Naive thymus-derived CD4-positive, alpha-beta T cell (primary cell): ENCODE measurements around the gene GNAQ. TPM values are rescaled to one million over a fixed set of nuclear protein-coding genes. Genes with fewer than 3 reads are reported as not detected.

Source experiments
- ATAC-seq: fragments of 150-1000 bp; cut with Tn5 transposase; 2 replicates; pipeline ENCODE4 v1.10.0; 2021; ENCODE audit warnings: mild to moderate bottlenecking, moderate library complexity
- CTCF ChIA-PET: fragments of 350-600 bp; sonication (Branson Sonifier 250); formaldehyde crosslinking; loops from one replicate; lab custom pipeline; 2021; ENCODE audit warnings: antibody characterized with exemption; lab: Charles Lee
- POLR2A ChIA-PET: fragments of 350-600 bp; sonication (Branson Sonifier 250); formaldehyde crosslinking; loops from one replicate; lab custom pipeline; 2021; ENCODE audit warnings: antibody characterized with exemption, inconsistent platforms; lab: Charles Lee
- DNase-seq, 9 donors: peaks; one replicate each; pipeline versions ENCODE4 v3.0.0 to v3.0.0-alpha.2; 2020 to 2022; ENCODE audit warnings: mixed read lengths in 1 of 9
- H3K27ac ChIP-seq: one replicate; pipeline ENCODE4 v1.7.0; 2013; ENCODE audit warnings: mild to moderate bottlenecking, low read depth, low read length, moderate library complexity
- H3K27me3 ChIP-seq, 2 donors: one replicate each; pipeline ENCODE4 v1.7.0; 2013; ENCODE audit warnings: low read length in 2 of 2, mild to moderate bottlenecking in 2 of 2, moderate library complexity in 2 of 2; ENCODE audit not compliant: control insufficient read depth in 2 of 2, insufficient read depth in 2 of 2
- H3K36me3 ChIP-seq, 3 experiments: 1 replicate in 2 of 3; 2 replicates in 1 of 3; pipeline ENCODE4 v1.7.0; 2013; ENCODE audit warnings: low read length in 3 of 3, mild to moderate bottlenecking in 3 of 3, moderate library complexity in 1 of 3; ENCODE audit not compliant: insufficient read depth in 3 of 3, control insufficient read depth in 2 of 3
- H3K4me1 ChIP-seq, 2 donors: one replicate each; pipeline ENCODE4 v1.7.0; 2013; ENCODE audit warnings: low read length in 2 of 2, mild to moderate bottlenecking in 2 of 2, moderate library complexity in 1 of 2; ENCODE audit not compliant: control insufficient read depth in 2 of 2, insufficient read depth in 2 of 2
- H3K4me3 ChIP-seq: 2 replicates; pipeline ENCODE4 v1.7.0; 2013; ENCODE audit warnings: mild to moderate bottlenecking, low read length
- H3K9me3 ChIP-seq, 3 experiments: 1 replicate in 2 of 3; 2 replicates in 1 of 3; pipeline ENCODE4 v1.7.0; 2013; ENCODE audit warnings: low read length in 3 of 3; ENCODE audit not compliant: control insufficient read depth in 2 of 3
- H3K27ac Mint-ChIP-seq, 9 donors: one replicate each; pipeline ENCODE4 v1.8.0; 2020 to 2022; ENCODE audit warnings: mixed read lengths in 9 of 9, mild to moderate bottlenecking in 8 of 9, moderate library complexity in 5 of 9, inconsistent platforms in 2 of 9
- H3K27me3 Mint-ChIP-seq, 5 donors: one replicate each; pipeline ENCODE4 v1.8.0; 2021 to 2022; ENCODE audit warnings: mixed read lengths in 5 of 5, mild to moderate bottlenecking in 1 of 5
- H3K36me3 Mint-ChIP-seq, 5 donors: one replicate each; pipeline ENCODE4 v1.8.0; 2020 to 2022; ENCODE audit warnings: mixed read lengths in 5 of 5, mild to moderate bottlenecking in 3 of 5, inconsistent platforms in 1 of 5
- H3K4me1 Mint-ChIP-seq, 7 donors: one replicate each; pipeline ENCODE4 v1.8.0; 2020 to 2022; ENCODE audit warnings: mixed read lengths in 7 of 7, mild to moderate bottlenecking in 3 of 7, inconsistent platforms in 1 of 7
- H3K4me3 Mint-ChIP-seq, 10 donors: one replicate each; pipeline ENCODE4 v1.8.0; 2020 to 2022; ENCODE audit warnings: mild to moderate bottlenecking in 10 of 10, mixed read lengths in 10 of 10, moderate library complexity in 6 of 10, inconsistent platforms in 2 of 10
- H3K9me3 Mint-ChIP-seq, 11 donors: one replicate each; pipeline ENCODE4 v1.8.0; 2020 to 2022; ENCODE audit warnings: mixed read lengths in 11 of 11, mild to moderate bottlenecking in 4 of 11, inconsistent platforms in 1 of 11, moderate library complexity in 1 of 11
- intact Hi-C, 2 donors: fragments of 100-400 bp; cut with micrococcal nuclease; formaldehyde crosslinking; loops; one replicate each; pipeline ENCODE4 v1.15.1; 2023
- polyA plus RNA-seq, 2 donors: library from polyadenylated mRNA; unstranded; fragments of 300-500 nt; fragmentation: Illumina TruSeq; gene quantifications; one replicate each; pipeline ENCODE4 v1.2.3, GENCODE V29; 2021
- total RNA-seq, 6 experiments: library from RNA in 5 of 6; stranded (reverse) in 5 of 6; gene quantifications; 1 replicate in 5 of 6; 2 replicates in 1 of 6; pipeline ENCODE4 v1.2.3 and lab custom pipeline; 2021 to 2026

The GNAQ gene
- total and polyA plus RNA-seq, 7 experiments from 2014 or later = 7.2 to 60.6 (median 46.2) TPM

DNA sequence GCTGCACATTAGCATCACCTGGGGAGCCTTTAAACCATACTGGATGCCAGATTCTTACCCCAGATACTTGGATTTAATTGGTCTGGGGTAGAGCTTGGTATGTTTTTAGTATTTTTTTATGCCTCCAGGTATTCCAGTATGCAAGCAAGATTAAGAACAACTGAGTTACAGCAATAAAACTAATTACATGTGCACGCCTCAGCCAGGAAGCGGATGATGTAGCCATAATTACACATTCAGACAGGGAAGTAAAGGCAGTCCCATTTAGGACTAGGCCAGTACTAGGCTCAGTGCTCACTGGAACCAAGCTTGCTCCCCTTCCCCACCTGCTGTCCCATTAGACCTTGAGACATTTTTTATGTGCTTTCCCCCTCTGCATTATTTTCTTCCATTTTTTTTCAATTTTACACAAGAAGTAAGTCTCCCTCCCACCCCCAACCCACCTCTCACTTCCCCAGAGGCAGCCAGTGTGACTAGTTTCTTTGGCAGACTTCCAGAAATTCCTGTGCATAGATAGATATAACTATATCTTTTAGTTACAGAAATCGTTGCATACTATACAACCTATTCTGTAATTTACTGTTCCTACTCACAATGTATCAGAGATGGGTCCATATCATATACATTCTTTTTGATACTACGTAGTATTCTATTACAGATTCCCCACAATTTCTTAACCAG lies 7.1 kb upstream of the GNAQ start:
- Mint-ChIP-seq H3K9me3 (no peaks in the 10 kb centered on the region), H3K27me3 (peaks cover 0 to 17% (median 0%) of the 10 kb centered on the region in 5 donors), H3K4me3 (no peak overlapping the region), H3K4me1 (peaks cover 8 to 20% (median 19%) of the 10 kb centered on the region in 7 donors), H3K36me3 (peaks cover 0 to 4% (median 0%) of the 10 kb centered on the region in 5 donors), H3K27ac (no peak overlapping the region)
- POLR2A ChIA-PET = interaction anchor here (0.7 kb wide), 1 partner anchor 67 kb away, joined by 4 read pairs; no protein-coding TSS in a partner anchor
- Histone ChIP-seq H3K4me3 (no peak overlapping the region), H3K27ac (no peak overlapping the region), H3K4me1 (peaks cover 0 to 8% of the 10 kb centered on the region in 2 donors), H3K36me3 (no peaks in the 10 kb centered on the region), H3K27me3 (no peaks in the 10 kb centered on the region), H3K9me3 (no peaks in the 10 kb centered on the region)
- CTCF ChIA-PET = interaction anchor here (0.6 to 1.4 kb wide), 2 partner anchors 76 to 174 kb away, joined by 3 to 4 read pairs; no protein-coding TSS in a partner anchor
- no peak for DNase-seq
- intact Hi-C loops = loop anchor here in 1 of 2 donors (10.0 kb wide), 1 partner anchor 374 kb away; no protein-coding TSS in a partner anchor
- no peak for ATAC-seq

DNA sequence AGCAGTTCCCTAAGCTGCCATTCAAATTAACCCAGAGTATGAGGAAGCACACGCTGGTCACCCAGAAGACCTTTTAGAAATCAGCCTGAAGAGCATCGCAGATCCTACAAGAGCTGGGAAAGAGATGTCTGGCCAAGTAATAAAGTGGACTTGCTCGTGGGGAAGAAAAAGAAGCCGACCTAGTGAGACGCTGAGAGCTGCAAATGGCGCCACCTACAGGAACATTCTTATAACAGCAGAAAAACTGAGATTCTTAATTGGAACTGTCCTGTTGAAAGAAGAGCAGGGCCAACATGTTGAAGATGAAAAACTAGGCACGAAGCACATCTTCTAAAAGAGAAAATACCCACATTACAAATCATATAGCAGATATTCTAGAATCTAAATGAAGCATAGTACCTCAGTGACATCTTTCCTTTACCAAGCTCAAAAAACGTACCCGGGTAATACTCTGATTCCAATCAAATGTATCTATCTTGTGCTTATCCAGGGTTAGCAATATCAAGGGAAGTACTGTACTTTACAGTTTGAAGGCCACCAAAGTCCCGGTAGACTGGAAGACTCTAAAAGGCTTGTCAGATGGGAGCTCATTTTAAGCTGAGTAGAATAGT lies 3.9 kb upstream of the GNAQ start:
- ChIA-PET POLR2A (interaction anchor here (0.6 to 1.3 kb wide), 7 partner anchors 9 to 858 kb away, joined by 3 to 4 read pairs (median 3); partner anchors contain the start of gene VPS13A), CTCF (interaction anchor here (0.6 to 4.3 kb wide), 30 partner anchors 9 to 579 kb away, joined by 3 to 50 read pairs (median 4); no protein-coding TSS in a partner anchor)
- peaks cover 0 to 20% of the 10 kb centered on the region in 2 donors for H3K4me1 ChIP-seq
- no peaks in the 10 kb centered on the region for H3K27me3 ChIP-seq
- no peaks in the 10 kb centered on the region for H3K36me3 ChIP-seq
- peaks cover 0 to 4% (median 0%) of the 10 kb centered on the region in 5 donors for H3K27me3 Mint-ChIP-seq
- H3K36me3 Mint-ChIP-seq = peaks cover 0 to 2% (median 0%) of the 10 kb centered on the region in 5 donors
- no peaks in the 10 kb centered on the region for H3K9me3 Mint-ChIP-seq
- H3K4me3 ChIP-seq = no peak overlapping the region
- intact Hi-C loops = loop anchor here (1.0 to 10.0 kb wide), 14 partner anchors 29 to 859 kb away; partner anchors contain the start of genes CEP78 (in 1 of the 2) and VPS13A (in 1 of the 2)
- peak in 7 of 9 donors; percentile 53 to 76 (median 72) for DNase-seq
- H3K4me3 Mint-ChIP-seq = peak overlapping the region in 6 of 10 donors; percentile 3 to 41 (median 24)
- peak overlapping the region in 7 of 9 donors; percentile 2 to 84 (median 36) for H3K27ac Mint-ChIP-seq
- ATAC-seq = peak; percentile 36
- H3K9me3 ChIP-seq = no peaks in the 10 kb centered on the region
- H3K4me1 Mint-ChIP-seq = peaks cover 19 to 35% (median 34%) of the 10 kb centered on the region in 7 donors
- no peak overlapping the region for H3K27ac ChIP-seq

DNA sequence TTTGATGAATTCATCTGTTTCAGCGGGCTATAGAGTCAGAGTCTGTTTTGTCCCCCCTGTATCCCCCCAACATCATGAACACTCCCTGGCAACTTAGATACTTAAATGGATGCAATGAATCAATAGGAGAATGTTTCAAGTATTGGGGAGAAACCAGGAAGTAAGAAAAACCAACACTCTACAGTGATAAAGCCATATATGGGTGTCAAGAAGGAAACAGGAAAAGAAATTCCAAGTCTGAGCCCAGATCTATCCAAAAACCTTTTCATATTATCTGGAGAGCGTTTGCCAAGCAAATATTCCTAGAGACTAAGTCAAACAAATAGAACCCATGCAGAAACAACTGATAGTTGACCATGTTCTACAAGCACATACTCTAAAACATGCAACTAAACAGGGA lies 2.3 kb upstream of the GNAQ start:
- Histone ChIP-seq H3K27me3 (no peaks in the 10 kb centered on the region), H3K4me3 (no peak overlapping the region), H3K9me3 (no peaks in the 10 kb centered on the region), H3K27ac (no peak overlapping the region), H3K4me1 (peaks cover 0 to 27% of the 10 kb centered on the region in 2 donors), H3K36me3 (no peaks in the 10 kb centered on the region)
- CTCF ChIA-PET = interaction anchor here (1.0 to 4.3 kb wide), 8 partner anchors 41 to 577 kb away, joined by 3 to 50 read pairs (median 7); no protein-coding TSS in a partner anchor
- H3K27ac Mint-ChIP-seq = peak overlapping the region in 5 of 9 donors; percentile 36 to 93 (median 91)
- H3K4me3 Mint-ChIP-seq = peak overlapping the region in 3 of 10 donors; percentile 15 to 73 (median 50)
- POLR2A ChIA-PET = interaction anchor here (1.6 kb wide), 1 partner anchor 84 kb away, joined by 3 read pairs; no protein-coding TSS in a partner anchor
- H3K4me1 Mint-ChIP-seq = peaks cover 33 to 50% (median 47%) of the 10 kb centered on the region in 7 donors
- H3K9me3 Mint-ChIP-seq = no peaks in the 10 kb centered on the region
- H3K36me3 Mint-ChIP-seq = peaks cover 0 to 5% (median 0%) of the 10 kb centered on the region in 5 donors
- DNase-seq (no peak), ATAC-seq (no peak)
- peaks cover 0 to 4% (median 0%) of the 10 kb centered on the region in 5 donors for H3K27me3 Mint-ChIP-seq
- intact Hi-C loops = loop anchor here (1.0 to 10.0 kb wide), 12 partner anchors 13 to 1538 kb away; partner anchors contain the start of genes VPS13A (in 2 of the 2), CEP78 (in 1 of the 2), PSAT1 (in 1 of the 2) and TLE4 (in 1 of the 2)

DNA sequence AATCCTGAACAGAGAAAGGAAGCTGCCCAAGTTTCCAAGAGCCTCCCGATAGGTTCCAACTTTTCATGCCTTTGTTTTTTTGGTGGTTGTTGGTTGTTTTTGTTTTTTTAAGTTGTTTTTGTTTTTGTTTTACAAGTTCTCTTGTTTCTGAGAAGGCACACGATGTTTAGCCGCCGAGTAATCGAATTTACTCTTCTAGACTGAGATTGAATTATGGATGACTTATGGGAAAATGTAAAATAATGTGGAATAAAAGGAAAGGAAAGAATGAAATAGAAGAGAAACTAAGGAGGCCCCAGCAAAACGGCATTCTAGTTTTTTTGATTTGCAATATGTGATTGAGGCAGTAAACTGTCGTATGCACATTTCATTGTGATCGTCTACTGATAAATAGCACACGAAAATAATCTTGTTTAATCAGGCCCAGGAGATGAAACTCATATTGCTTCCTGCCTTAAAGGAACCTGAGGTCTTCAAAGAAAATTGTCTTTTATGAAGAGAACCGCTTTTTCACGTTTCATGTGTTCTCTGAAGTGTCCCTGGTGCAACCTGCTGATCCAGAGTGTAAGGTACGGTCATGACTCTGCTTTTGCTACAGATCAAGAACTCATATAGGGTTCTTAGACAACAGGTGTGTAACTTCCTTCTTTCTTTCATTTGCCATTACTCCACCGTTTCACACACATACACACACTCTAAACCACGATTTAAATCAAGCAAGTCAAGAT lies 1.3 kb upstream of the GNAQ start:
- Mint-ChIP-seq H3K4me1 (peaks cover 38 to 55% (median 53%) of the 10 kb centered on the region in 7 donors), H3K9me3 (no peaks in the 10 kb centered on the region), H3K4me3 (peak overlapping the region; percentile 86 to 98 (median 96)), H3K27ac (peak overlapping the region; percentile 91 to 97 (median 95)), H3K27me3 (peaks cover 0 to 4% (median 0%) of the 10 kb centered on the region in 5 donors), H3K36me3 (peaks cover 0 to 5% (median 0%) of the 10 kb centered on the region in 5 donors)
- Histone ChIP-seq H3K4me1 (peaks cover 5 to 32% of the 10 kb centered on the region in 2 donors), H3K36me3 (no peaks in the 10 kb centered on the region), H3K27ac (peak overlapping the region; percentile 66), H3K4me3 (peak overlapping the region; percentile 68), H3K9me3 (no peaks in the 10 kb centered on the region), H3K27me3 (no peaks in the 10 kb centered on the region)
- ChIA-PET POLR2A (interaction anchor here (0.7 to 1.8 kb wide), 12 partner anchors 15 to 176 kb away, joined by 3 to 5 read pairs (median 3); no protein-coding TSS in a partner anchor), CTCF (interaction anchor here (0.7 to 4.3 kb wide), 4 partner anchors 52 to 576 kb away, joined by 3 to 50 read pairs (median 12); no protein-coding TSS in a partner anchor)
- DNase-seq = peak in 7 of 9 donors; percentile 33 to 75 (median 58)
- peak; percentile 26 for ATAC-seq
- intact Hi-C loops = loop anchor here (1.0 to 10.0 kb wide), 9 partner anchors 14 to 1539 kb away; partner anchors contain the start of genes PSAT1 (in 1 of the 2), TLE4 (in 1 of the 2) and VPS13A (in 1 of the 2)

DNA sequence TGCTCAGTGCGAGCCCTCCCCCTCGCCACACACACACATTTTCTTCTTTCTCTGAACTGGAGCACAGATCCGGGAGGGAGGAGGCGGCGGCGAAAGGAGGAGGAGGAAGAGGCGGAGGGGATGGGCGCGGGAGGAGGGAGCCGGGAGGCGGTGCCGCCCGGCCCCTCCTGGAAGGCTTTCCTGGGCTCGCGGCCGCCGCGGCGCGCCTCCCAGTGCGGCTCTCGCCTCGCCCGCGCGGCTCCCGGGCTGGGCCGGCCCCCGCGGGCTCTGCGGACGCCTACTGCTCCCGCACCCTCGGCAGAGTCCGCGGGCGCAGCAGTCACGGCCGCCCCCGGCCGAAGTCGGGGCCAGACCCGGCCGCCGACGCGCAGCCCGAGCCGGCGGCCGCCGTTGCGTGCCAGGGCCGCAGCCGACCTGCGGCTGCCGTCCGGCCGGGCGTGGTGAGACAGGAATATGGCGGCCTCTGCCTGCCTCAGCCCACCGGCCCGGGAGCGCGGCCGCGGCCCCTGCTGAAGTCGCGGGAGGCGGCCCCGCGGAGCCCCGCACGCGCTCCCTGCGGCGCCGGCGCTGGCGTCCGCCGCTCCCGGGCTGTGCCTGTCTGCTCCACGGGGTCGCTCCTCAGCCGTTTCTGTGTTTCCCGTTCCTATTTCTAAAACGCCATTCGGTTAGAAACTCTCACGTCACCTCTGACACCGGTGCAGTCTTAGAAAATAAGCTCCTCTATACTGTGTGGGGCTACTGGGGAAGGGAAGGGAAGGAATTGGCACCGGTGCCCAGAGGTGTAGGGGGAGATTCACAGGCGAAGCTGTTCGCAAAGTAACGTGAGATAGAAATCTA lies 500 bp upstream of the GNAQ start:
- Histone ChIP-seq H3K9me3 (no peaks in the 10 kb centered on the region), H3K27me3 (no peaks in the 10 kb centered on the region), H3K4me3 (peak overlapping the region; percentile 68), H3K27ac (peak overlapping the region; percentile 66), H3K36me3 (no peaks in the 10 kb centered on the region), H3K4me1 (peaks cover 5 to 32% of the 10 kb centered on the region in 2 donors)
- DNase-seq (peak; percentile 37 to 80 (median 70)), ATAC-seq (peak; percentile 64)
- peaks cover 0 to 4% (median 0%) of the 10 kb centered on the region in 5 donors for H3K27me3 Mint-ChIP-seq
- peak overlapping the region; percentile 91 to 97 (median 95) for H3K27ac Mint-ChIP-seq
- no peaks in the 10 kb centered on the region for H3K9me3 Mint-ChIP-seq
- peak overlapping the region; percentile 86 to 98 (median 96) for H3K4me3 Mint-ChIP-seq
- H3K36me3 Mint-ChIP-seq = peaks cover 0 to 5% (median 0%) of the 10 kb centered on the region in 5 donors
- intact Hi-C loops = loop anchor here (2.0 to 10.0 kb wide), 10 partner anchors 15 to 1540 kb away; partner anchors contain the start of genes PSAT1 (in 2 of the 2), TLE4 (in 1 of the 2) and VPS13A (in 1 of the 2)
- ChIA-PET POLR2A (interaction anchor here (0.7 to 1.8 kb wide), 15 partner anchors 14 to 1637 kb away, joined by 3 to 5 read pairs (median 3); partner anchors contain the start of gene RFK), CTCF (interaction anchor here (0.7 to 4.3 kb wide), 2 partner anchors 55 to 87 kb away, joined by 5 to 50 read pairs; no protein-coding TSS in a partner anchor)
- H3K4me1 Mint-ChIP-seq = peaks cover 38 to 62% (median 56%) of the 10 kb centered on the region in 7 donors
